ENCODE measurements around the gene LAYN.
A peak's percentile ranks its signal among the peaks of the same experiment; 100 is the strongest.

The LAYN gene

DNA sequence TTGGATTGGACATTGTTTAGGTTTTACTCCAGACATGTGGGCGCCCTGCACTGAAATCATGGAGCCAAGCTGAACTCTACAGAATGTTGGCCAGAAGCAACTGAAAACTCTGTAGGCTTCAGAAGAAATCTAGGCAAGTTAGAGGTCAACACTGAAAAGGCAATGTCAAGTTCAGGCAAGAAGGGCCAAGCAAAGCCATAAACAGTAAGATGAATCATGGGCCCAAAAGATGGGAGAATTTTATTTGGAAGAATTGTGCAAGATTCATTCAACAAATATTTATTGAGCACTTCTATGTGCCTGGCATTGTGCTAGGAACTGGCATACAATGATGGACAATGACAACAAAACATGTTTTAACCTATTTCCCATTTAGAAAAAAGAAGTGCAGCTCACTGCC, 15.1 kb upstream of the LAYN start:
- H3K4me3 ChIP-seq (ENCODE audit: low read depth, low read length), result no peak overlapping the region
- no peak overlapping the region for H3K27ac ChIP-seq
- no peaks in the 10 kb centered on the region for H3K36me3 ChIP-seq (replicated peaks)
- H3K27me3 ChIP-seq (replicated peaks), result no peaks in the 10 kb centered on the region
- TF ChIP-seq, protein P1, sequence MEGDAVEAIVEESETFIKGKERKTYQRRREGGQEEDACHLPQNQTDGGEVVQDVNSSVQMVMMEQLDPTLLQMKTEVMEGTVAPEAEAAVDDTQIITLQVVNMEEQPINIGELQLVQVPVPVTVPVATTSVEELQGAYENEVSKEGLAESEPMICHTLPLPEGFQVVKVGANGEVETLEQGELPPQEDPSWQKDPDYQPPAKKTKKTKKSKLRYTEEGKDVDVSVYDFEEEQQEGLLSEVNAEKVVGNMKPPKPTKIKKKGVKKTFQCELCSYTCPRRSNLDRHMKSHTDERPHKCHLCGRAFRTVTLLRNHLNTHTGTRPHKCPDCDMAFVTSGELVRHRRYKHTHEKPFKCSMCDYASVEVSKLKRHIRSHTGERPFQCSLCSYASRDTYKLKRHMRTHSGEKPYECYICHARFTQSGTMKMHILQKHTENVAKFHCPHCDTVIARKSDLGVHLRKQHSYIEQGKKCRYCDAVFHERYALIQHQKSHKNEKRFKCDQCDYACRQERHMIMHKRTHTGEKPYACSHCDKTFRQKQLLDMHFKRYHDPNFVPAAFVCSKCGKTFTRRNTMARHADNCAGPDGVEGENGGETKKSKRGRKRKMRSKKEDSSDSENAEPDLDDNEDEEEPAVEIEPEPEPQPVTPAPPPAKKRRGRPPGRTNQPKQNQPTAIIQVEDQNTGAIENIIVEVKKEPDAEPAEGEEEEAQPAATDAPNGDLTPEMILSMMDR (IDR thresholded peaks at IDR 0.05; ENCODE audit: low read depth, low read length, missing control alignments), result no peak
- in situ Hi-C loops (cut with HindIII; ENCODE audit: low pct_ligation_motif_present, low sequenced_read_pairs), result no loop called here
- no peak for DNase-seq

DNA sequence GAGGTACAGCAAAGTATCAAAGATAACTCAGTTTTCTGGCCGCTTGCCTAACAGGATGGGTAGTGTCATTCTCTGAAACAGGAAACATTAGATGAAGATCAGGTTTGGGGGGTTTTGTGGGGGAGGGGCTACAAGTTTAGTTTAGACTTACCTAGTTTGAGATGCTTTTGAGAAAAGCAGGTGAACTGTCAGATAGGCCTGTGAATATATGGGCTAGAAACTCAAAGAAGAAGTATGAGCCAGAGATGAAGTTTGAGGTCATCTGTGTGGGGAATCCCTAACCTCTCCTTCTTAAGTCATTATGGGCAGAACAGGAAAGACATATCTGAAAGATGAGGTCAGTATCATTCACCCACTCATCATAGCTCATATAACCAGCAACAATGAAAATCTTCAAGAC, 14.0 kb upstream of the LAYN start:
- peak; percentile 66 for DNase-seq
- TF ChIP-seq, protein P1 (IDR thresholded peaks at IDR 0.05; ENCODE audit: low read depth, low read length, missing control alignments), result no peak
- no peaks in the 10 kb centered on the region for H3K27me3 ChIP-seq (replicated peaks)
- no peaks in the 10 kb centered on the region for H3K36me3 ChIP-seq (replicated peaks)
- H3K4me3 ChIP-seq (ENCODE audit: low read depth, low read length), result no peak overlapping the region
- in situ Hi-C loops (cut with HindIII; ENCODE audit: low pct_ligation_motif_present, low sequenced_read_pairs), result no loop called here
- H3K27ac ChIP-seq, result peak overlapping the region; percentile 17

DNA sequence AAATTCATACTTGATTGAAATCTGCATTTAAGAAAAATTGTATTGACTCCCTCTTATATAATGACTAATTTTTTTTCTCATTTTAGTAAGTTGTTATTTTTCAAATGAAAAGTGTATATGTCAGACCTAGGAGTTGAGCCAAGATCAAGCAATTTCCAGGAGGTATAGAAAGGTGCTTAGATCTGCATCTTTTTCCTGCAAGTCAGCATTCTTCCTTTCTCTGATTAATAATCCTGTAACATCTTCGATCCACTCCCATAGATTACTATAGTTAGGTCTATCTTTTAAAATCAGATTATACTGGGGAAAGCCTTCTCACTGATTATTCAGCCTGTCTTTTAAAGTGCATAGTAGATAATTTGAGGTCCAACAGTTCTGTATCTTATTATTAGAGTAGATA, 13.2 kb upstream of the LAYN start:
- Histone ChIP-seq H3K36me3 (replicated peaks) (no peaks in the 10 kb centered on the region), H3K27ac (no peak overlapping the region), H3K27me3 (replicated peaks) (no peaks in the 10 kb centered on the region), H3K4me3 (ENCODE audit: low read depth, low read length) (no peak overlapping the region)
- DNase-seq, result no peak
- TF ChIP-seq, protein P1 (IDR thresholded peaks at IDR 0.05; ENCODE audit: low read depth, low read length, missing control alignments), result no peak
- in situ Hi-C loops (cut with HindIII; ENCODE audit: low pct_ligation_motif_present, low sequenced_read_pairs), result no loop called here

DNA sequence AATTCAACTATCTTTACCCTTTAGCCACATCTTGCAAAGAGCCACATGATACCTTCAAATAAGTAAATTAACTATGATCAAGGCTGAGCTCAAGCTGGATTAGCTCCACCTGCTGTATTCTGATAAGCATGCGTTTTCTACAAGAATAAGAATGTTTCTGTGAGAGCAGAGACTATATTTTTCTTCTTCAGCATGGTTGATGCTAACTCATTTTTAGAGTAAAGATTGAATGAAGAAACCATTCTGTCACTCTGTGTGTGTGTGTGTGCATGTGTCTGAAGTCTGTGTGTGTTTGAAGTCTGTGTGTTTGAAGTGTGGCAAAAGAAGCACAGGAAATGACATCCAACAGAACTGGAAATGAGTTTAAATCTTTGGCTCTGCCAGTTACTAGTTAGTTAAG, 12.0 kb upstream of the LAYN start:
- TF ChIP-seq, protein P1 (IDR thresholded peaks at IDR 0.05; ENCODE audit: low read depth, low read length, missing control alignments), result peak; percentile 20
- H3K36me3 ChIP-seq (replicated peaks), result no peaks in the 10 kb centered on the region
- in situ Hi-C loops (cut with HindIII; ENCODE audit: low pct_ligation_motif_present, low sequenced_read_pairs), result no loop called here
- H3K4me3 ChIP-seq (ENCODE audit: low read depth, low read length), result no peak overlapping the region
- DNase-seq, result no peak
- no peaks in the 10 kb centered on the region for H3K27me3 ChIP-seq (replicated peaks)
- H3K27ac ChIP-seq, result no peak overlapping the region

DNA sequence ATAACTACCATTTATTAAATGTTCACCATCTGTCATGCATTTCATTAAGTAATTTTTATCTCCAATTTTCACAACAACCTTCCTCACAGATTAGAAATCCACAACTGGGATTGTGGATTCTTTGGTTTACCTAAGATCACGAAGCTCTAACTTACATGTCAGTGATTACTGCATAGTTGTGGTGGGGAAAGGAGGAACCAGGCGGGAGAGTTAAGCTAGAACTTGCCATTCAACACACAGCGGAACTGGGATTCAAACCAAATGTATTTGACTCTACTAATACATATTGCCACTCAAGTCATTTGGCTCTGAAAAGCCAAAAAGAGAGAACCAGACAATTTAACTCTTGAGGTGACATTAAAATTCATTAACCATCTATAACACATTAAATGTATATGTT, 10.4 kb upstream of the LAYN start:
- H3K36me3 ChIP-seq (replicated peaks), result no peaks in the 10 kb centered on the region
- H3K27me3 ChIP-seq (replicated peaks), result no peaks in the 10 kb centered on the region
- no peak for DNase-seq
- TF ChIP-seq, protein P1 (IDR thresholded peaks at IDR 0.05; ENCODE audit: low read depth, low read length, missing control alignments), result no peak
- H3K4me3 ChIP-seq (ENCODE audit: low read depth, low read length), result no peak overlapping the region
- no peak overlapping the region for H3K27ac ChIP-seq
- in situ Hi-C loops (cut with HindIII; ENCODE audit: low pct_ligation_motif_present, low sequenced_read_pairs), result no loop called here

DNA sequence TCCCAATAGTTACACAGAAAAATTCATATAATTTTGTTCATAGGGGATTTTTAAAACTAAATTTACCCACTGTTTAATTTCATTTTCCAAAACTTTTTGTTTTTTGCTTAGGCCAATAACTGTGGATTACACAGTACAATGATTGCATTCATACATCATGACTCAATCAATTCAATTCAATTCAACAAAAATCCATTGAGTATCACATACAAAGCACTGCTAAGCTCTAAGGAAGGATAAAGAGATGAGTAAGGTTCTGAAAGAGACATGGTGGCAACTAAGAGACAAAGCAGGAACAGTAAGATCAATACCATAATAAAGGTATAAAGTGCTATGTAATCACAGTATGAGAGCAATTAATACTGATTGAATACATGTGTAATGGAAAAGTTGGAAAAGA, 9.4 kb upstream of the LAYN start:
- DNase-seq, result no peak
- no peaks in the 10 kb centered on the region for H3K36me3 ChIP-seq (replicated peaks)
- in situ Hi-C loops (cut with HindIII; ENCODE audit: low pct_ligation_motif_present, low sequenced_read_pairs), result no loop called here
- TF ChIP-seq, protein P1 (IDR thresholded peaks at IDR 0.05; ENCODE audit: low read depth, low read length, missing control alignments), result no peak
- no peaks in the 10 kb centered on the region for H3K27me3 ChIP-seq (replicated peaks)
- no peak overlapping the region for H3K4me3 ChIP-seq (ENCODE audit: low read depth, low read length)
- peak overlapping the region; percentile 71 for H3K27ac ChIP-seq

Measured in brain microvascular endothelial cell (primary cell).